HepG2 (cell line): ENCODE measurements around the gene FSD2. TPM values are rescaled to one million over a fixed set of nuclear protein-coding genes. Genes with fewer than 3 reads are reported as not detected.
A peak's percentile ranks its signal among the peaks of the same experiment; 100 is the strongest.

Experiments
- ARNT ChIP-seq: fragments of 450-650 bp; IDR thresholded peaks from 2 replicates; pipeline ENCODE4 v1.6.1; 2017
- ATF5 ChIP-seq: sonication (generic); formaldehyde crosslinking; IDR thresholded peaks from 2 replicates; pipeline ENCODE4 v1.4.0; 2020; ENCODE audit warnings: mild to moderate bottlenecking, low read depth, missing genetic modification reagents
- DPF2 ChIP-seq: sonication (generic); formaldehyde crosslinking; IDR thresholded peaks from 2 replicates; pipeline ENCODE4 v1.4.0; 2020; ENCODE audit warnings: mild to moderate bottlenecking, low read depth, missing genetic modification reagents, borderline replicate concordance
- ESRRA ChIP-seq: sonication (generic); formaldehyde crosslinking; IDR thresholded peaks from 2 replicates; pipeline ENCODE4 v1.5.1; 2020; ENCODE audit warnings: mild to moderate bottlenecking, low read depth, missing genetic modification reagents
- IRF2 ChIP-seq: IDR thresholded peaks from 2 replicates; pipeline ENCODE4 v1.6.1; 2018; ENCODE audit warnings: missing genetic modification reagents, missing compliant biosample characterization
- KDM1A ChIP-seq: IDR thresholded peaks from 2 replicates; pipeline ENCODE4 v1.6.1; 2016; ENCODE audit warnings: missing compliant biosample characterization
- NFKB2 ChIP-seq: sonication (generic); formaldehyde crosslinking; IDR thresholded peaks from 2 replicates; pipeline ENCODE4 v1.4.0; 2020; ENCODE audit warnings: missing genetic modification reagents, borderline replicate concordance
- NFKBIZ ChIP-seq: IDR thresholded peaks from 2 replicates; pipeline ENCODE4 v1.6.1; 2018; ENCODE audit warnings: missing genetic modification reagents, missing compliant biosample characterization
- NFRKB ChIP-seq: fragments of 450-650 bp; IDR thresholded peaks from 2 replicates; pipeline ENCODE4 v1.6.1; 2017
- POLR2A ChIP-seq, 2 experiments: IDR thresholded peaks; 2 replicates each; pipeline ENCODE4 v1.6.1; 2011; ENCODE audit warnings: low read depth in 2 of 2, low read length in 2 of 2, mild to moderate bottlenecking in 1 of 2, moderate library complexity in 1 of 2; ENCODE audit not compliant: insufficient read depth in 1 of 2
- PRDM4 ChIP-seq: sonication (generic); formaldehyde crosslinking; IDR thresholded peaks from 2 replicates; pipeline ENCODE4 v1.9.0; 2021; ENCODE audit warnings: missing genetic modification reagents, borderline replicate concordance
- SP140L ChIP-seq: sonication (generic); formaldehyde crosslinking; IDR thresholded peaks from 2 replicates; pipeline ENCODE4 v1.4.0; 2020; ENCODE audit warnings: missing genetic modification reagents, borderline replicate concordance
- THAP8 ChIP-seq: sonication (generic); formaldehyde crosslinking; IDR thresholded peaks from 2 replicates; pipeline ENCODE4 v1.5.1; 2020; ENCODE audit warnings: missing genetic modification reagents, mild to moderate bottlenecking, borderline replicate concordance
- ZBTB7A ChIP-seq: sonication (generic); formaldehyde crosslinking; IDR thresholded peaks from 2 replicates; pipeline ENCODE4 v1.8.0; 2022; ENCODE audit warnings: mild to moderate bottlenecking, missing genetic modification reagents
- ZHX1 ChIP-seq: sonication (generic); formaldehyde crosslinking; IDR thresholded peaks from 2 replicates; pipeline ENCODE4 v1.8.1; 2022; ENCODE audit warnings: low read depth, mild to moderate bottlenecking, missing genetic modification reagents
- ZKSCAN1 ChIP-seq: fragments of 150-350 bp; IDR thresholded peaks from 2 replicates; pipeline ENCODE4 v1.6.1; 2014; ENCODE audit warnings: low read length
- ZNF205 ChIP-seq: IDR thresholded peaks from 2 replicates; pipeline ENCODE4 v1.6.1; 2018; ENCODE audit warnings: missing biosample characterization, missing genetic modification reagents
- ZNF207 ChIP-seq: fragments of 450-650 bp; IDR thresholded peaks from 2 replicates; pipeline ENCODE4 v1.6.1; 2016; ENCODE audit warnings: antibody characterized with exemption, borderline replicate concordance
- ZNF501 ChIP-seq: sonication (generic); formaldehyde crosslinking; IDR thresholded peaks from 2 replicates; pipeline ENCODE4 v1.5.1; 2020; ENCODE audit warnings: mild to moderate bottlenecking, moderate library complexity, missing genetic modification reagents
- ZNF691 ChIP-seq: sonication (generic); formaldehyde crosslinking; IDR thresholded peaks from 2 replicates; pipeline ENCODE4 v1.4.0; 2020; ENCODE audit warnings: missing genetic modification reagents, low read depth, mild to moderate bottlenecking, borderline replicate concordance
- ZNF839 ChIP-seq: sonication (generic); formaldehyde crosslinking; IDR thresholded peaks from 2 replicates; pipeline ENCODE4 v1.4.0; 2020; ENCODE audit warnings: missing genetic modification reagents, mild to moderate bottlenecking, borderline replicate concordance
- ZSCAN21 ChIP-seq: sonication (generic); formaldehyde crosslinking; IDR thresholded peaks from 2 replicates; pipeline ENCODE4 v1.8.0; 2022; ENCODE audit warnings: mild to moderate bottlenecking, missing genetic modification reagents, moderate library complexity, borderline replicate concordance
- polyA plus RNA-seq, 8 experiments: library from polyadenylated mRNA; depleted of rRNA in 3 of 8; stranded (reverse) in 7 of 8; unstranded in 1 of 8; fragments of >200 nt; fragmentation: Illumina TruSeq in 4 of 8; extraction: Trizol in 4 of 8; gene quantifications; 2 replicates each; pipeline versions ENCODE4 v1.2.1 to v1.2.3, GENCODE V29; 2011 to 2016; ENCODE audit warnings: low read depth in 4 of 8, missing spikeins in 1 of 8, mixed read lengths in 1 of 8; ENCODE audit not compliant: insufficient read depth in 1 of 8
- total RNA-seq, 5 experiments: library from RNA; depleted of rRNA; stranded (reverse); fragments of >200 nt; fragmentation: Illumina TruSeq; extraction: Trizol; gene quantifications; 2 replicates each; pipeline ENCODE4 v1.2.3, GENCODE V29; 2016; ENCODE audit warnings: low read depth in 1 of 5

The FSD2 gene
- total and polyA plus RNA-seq, 2 of the 13 experiments (the other 11 are each of a cell fraction or from before 2014, with no cell fraction given) = not detected

- TF ChIP-seq ZNF691 (CRISPR knock-in tag) (peak; percentile 61; the same call in 1 of the 2 replicates), POLR2A (IDR thresholded peaks at IDR 0.05; ENCODE audit: insufficient read depth in 1 of 2, low read depth in 2 of 2, low read length in 2 of 2) (peak; percentile 82 to 84), ATF5 (no peak), PRDM4 (CRISPR knock-in tag) (no peak), DPF2 (no peak), ZNF839 (no peak), ZHX1 (CRISPR knock-in tag) (0 out of 2 replicates have a peak, but pooled peaks have one; percentile 65), THAP8 (CRISPR knock-in tag) (no peak), IRF2 (CRISPR knock-in tag) (peak; percentile 92), KDM1A (0 out of 2 replicates have a peak, but pooled peaks have one; percentile 29), ARNT (no peak), ZSCAN21 (CRISPR knock-in tag) (peak; percentile 44; the same call in 1 of the 2 replicates), NFKB2 (CRISPR knock-in tag) (peak; percentile 82; the same call in 1 of the 2 replicates), ZBTB7A (no peak), ESRRA (0 out of 2 replicates have a peak, but pooled peaks have one; percentile 28), NFKBIZ (no peak), ZNF205 (no peak), NFRKB (no peak), ZNF207 (no peak), ZNF501 (CRISPR knock-in tag) (peak; percentile 21; the same call in 1 of the 2 replicates), ZKSCAN1 (no peak), SP140L (CRISPR knock-in tag) (no peak)
These were observed 3.6 kb upstream of the FSD2 start, which contains the start of gene WHAMM (continued) for GRCh38 chr15:82809308-82810060.
